ENCODE results near the gene CAMK2D.

GRCh38 chr4:113644398-113644797, 117.1 kb downstream of the CAMK2D start:
- TF ChIP-seq, protein P1, sequence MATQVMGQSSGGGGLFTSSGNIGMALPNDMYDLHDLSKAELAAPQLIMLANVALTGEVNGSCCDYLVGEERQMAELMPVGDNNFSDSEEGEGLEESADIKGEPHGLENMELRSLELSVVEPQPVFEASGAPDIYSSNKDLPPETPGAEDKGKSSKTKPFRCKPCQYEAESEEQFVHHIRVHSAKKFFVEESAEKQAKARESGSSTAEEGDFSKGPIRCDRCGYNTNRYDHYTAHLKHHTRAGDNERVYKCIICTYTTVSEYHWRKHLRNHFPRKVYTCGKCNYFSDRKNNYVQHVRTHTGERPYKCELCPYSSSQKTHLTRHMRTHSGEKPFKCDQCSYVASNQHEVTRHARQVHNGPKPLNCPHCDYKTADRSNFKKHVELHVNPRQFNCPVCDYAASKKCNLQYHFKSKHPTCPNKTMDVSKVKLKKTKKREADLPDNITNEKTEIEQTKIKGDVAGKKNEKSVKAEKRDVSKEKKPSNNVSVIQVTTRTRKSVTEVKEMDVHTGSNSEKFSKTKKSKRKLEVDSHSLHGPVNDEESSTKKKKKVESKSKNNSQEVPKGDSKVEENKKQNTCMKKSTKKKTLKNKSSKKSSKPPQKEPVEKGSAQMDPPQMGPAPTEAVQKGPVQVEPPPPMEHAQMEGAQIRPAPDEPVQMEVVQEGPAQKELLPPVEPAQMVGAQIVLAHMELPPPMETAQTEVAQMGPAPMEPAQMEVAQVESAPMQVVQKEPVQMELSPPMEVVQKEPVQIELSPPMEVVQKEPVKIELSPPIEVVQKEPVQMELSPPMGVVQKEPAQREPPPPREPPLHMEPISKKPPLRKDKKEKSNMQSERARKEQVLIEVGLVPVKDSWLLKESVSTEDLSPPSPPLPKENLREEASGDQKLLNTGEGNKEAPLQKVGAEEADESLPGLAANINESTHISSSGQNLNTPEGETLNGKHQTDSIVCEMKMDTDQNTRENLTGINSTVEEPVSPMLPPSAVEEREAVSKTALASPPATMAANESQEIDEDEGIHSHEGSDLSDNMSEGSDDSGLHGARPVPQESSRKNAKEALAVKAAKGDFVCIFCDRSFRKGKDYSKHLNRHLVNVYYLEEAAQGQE (IDR thresholded peaks at IDR 0.05; ENCODE audit: unreplicated experiment): no peak
- TF ChIP-seq, protein P2, sequence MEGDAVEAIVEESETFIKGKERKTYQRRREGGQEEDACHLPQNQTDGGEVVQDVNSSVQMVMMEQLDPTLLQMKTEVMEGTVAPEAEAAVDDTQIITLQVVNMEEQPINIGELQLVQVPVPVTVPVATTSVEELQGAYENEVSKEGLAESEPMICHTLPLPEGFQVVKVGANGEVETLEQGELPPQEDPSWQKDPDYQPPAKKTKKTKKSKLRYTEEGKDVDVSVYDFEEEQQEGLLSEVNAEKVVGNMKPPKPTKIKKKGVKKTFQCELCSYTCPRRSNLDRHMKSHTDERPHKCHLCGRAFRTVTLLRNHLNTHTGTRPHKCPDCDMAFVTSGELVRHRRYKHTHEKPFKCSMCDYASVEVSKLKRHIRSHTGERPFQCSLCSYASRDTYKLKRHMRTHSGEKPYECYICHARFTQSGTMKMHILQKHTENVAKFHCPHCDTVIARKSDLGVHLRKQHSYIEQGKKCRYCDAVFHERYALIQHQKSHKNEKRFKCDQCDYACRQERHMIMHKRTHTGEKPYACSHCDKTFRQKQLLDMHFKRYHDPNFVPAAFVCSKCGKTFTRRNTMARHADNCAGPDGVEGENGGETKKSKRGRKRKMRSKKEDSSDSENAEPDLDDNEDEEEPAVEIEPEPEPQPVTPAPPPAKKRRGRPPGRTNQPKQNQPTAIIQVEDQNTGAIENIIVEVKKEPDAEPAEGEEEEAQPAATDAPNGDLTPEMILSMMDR (conservative IDR thresholded peaks at IDR 0.05; ENCODE audit: low read depth in 2 of 2): no peak
- TF ChIP-seq EZH2 (IDR thresholded peaks at IDR 0.05; ENCODE audit: low read depth, unreplicated experiment) (no peak), POLR2AphosphoS5 (IDR thresholded peaks at IDR 0.05; ENCODE audit: low read depth) (no peak)
